Embryonic facial prominence (tissue), 1 donor: ENCODE measurements around the gene RAP1A.
A peak's percentile ranks its signal among the peaks of the same experiment; 100 is the strongest.
"Not testable (repeated sequence)": the region's sequence is repeated elsewhere in the genome, so short reads cannot be mapped to it uniquely, and the experiment has no call there.

ENCODE experiments used
- DNase-seq: peaks from one replicate; pipeline ENCODE4 v3.0.0-alpha.2; 2016; ENCODE audit errors: extremely low spot score

Gene RAP1A

DNA sequence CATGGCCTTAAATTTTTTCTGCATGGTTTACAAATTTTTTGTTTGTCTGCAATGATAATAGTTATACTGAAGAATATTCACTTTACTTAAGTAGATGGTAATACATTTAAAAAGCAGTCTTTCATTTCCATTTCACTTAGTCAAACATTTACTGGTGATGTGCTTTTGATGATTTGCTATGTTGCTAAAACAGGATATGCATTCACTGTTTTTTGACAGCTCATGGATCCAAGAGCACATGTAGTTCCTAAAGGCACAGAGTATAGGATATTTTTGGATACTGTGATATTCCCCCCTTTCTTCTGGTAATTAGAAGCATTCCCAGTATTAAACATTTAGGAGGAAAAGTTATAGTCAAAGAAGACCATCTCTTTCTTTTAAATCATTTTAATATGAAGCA lies 45.9 kb downstream of the RAP1A start:
- no peak for DNase-seq

DNA sequence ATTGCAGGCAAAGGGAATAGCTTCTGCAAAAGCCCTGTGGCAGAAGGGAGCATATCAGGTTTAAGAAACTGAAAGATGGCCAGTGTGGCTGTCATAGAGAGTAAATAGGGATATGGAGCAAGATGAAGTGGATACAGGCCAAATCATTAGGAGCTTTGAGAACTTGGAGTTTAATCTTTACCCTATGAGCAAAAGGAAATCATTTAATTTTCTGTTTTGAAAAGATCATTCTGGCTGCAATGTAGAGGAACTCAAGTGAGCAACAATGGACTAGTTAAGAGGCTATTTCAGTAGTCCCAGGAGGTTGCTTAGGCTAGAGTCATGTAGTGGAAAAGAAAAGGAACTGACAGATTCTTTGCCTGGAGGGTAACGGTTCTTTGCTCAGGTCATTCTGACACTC lies 47.2 kb downstream of the RAP1A start:
- no peak for DNase-seq

DNA sequence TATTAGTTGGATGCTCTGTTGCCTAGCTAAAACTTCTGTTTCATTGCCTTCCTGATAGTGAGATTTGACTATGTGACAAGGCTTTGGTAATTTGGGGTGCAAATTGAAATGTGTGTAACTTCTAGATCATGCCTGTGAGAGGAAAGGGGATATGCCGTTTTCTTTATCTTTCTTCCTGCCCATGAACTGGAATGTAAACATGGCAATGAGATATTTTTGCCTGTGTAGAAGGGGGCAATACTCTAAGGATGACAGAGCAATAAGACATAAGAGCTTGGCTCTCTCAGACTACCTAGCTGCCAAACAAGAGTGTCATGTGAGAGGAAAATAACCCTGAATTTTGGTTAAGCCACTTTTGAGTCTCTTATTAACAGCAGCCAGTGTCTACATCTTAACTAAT lies 49.7 kb downstream of the RAP1A start:
- DNase-seq = no peak

DNA sequence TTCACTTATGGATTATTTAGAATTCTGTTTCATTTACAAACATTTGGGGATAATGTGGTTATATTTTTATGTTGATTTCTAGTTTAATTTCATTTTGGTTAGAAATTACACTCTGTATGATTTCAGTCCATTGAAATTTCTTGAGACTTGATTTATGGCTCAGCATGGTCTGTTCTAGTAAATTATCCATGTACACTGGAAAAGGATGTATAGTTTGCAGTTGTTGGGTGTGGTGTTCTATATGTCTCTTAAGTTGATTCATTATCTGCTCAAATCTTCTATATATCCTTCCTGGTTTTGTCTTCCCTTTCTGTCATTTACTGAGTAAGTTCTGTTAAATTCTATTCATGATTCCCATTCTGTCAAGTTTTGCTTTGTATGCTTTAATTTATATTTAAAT lies 52.3 kb downstream of the RAP1A start:
- no peak for DNase-seq

DNA sequence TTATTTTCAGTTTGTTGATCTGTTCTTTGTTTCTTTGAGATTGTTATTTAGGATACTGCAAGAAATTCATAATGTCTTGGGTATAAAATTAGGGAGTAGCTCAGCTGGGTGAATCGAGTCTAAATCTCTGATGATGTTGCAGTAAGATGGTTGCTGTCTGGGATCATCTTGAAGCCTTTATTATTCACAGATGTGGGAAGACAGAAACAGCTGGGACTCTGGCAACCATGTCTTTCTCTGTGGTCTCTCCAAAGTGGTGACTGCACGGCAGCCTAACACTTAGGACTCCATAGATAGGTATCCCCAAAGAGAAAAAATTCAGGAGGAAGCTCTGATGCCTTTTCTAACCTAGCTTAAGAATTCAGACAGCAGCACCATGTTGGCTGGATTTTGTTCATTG lies 52.7 kb downstream of the RAP1A start:
- DNase-seq = no peak

DNA sequence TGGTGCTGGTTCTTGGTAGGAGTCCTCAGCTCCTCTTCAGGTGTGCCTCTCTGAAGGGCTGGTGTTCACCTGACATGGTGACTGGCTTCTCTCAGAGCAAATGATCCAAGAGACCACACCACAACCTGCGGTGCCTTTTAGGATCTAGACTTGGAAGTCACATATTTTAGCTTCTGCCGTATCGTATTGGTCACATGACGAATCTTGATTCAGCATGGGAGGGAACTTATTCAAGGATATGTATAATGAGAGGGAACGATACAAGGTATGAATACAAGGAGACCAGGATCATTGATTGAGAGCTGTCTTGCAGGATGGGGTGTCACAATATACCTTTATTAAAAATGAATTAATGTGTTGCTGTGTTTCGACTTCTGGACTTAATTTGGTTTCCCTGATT lies 58.0 kb downstream of the RAP1A start:
- no peak for DNase-seq

DNA sequence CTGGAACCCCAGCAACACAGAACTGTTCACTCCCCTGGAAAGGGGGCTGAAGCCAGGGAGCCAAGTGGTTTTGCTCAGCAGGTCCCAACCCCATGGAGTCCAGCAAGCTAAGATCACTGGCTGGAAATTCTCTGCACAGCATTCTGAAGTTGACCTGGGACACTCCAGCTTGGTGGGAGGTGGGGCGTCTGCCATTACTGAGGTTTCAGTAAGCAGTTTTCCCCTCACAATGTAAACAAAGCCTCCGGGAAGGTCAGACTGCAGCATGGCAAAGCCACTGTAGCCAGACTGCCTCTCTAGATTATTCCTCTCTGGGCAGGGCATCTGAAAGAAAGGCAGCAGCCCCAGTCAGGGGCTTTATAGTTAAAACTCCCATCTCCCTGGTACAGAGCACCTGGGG lies 60.0 kb downstream of the RAP1A start:
- no peak for DNase-seq

DNA sequence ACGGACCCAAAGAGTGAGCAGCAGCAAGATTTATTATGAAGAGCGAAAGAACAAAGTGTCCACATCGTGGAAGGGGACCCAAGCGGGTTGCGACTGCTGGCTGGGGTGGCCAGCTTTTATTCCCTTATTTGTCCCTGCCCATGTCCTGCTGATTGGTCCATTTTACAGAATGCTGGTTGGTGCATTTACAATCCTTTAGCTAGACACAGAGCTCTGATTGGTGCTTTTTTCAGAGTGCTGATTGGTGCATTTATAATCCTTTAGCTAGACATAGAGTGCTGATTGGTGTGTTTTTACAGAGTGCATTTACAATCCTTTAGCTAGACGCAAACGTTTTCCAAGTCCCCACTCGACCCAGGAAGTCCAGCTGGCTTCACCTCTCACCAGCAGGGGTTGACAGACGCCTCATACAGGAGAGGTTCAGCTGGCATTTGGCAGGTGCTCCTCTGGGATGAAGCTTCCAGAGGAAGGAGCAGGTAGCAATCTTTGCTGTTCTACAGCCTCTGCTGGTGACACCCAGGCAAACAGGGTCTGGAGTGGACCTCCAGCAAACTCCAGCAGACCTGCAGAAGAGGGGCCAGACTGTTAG lies 60.7 kb downstream of the RAP1A start:
- DNase-seq = not testable (repeated sequence)

DNA sequence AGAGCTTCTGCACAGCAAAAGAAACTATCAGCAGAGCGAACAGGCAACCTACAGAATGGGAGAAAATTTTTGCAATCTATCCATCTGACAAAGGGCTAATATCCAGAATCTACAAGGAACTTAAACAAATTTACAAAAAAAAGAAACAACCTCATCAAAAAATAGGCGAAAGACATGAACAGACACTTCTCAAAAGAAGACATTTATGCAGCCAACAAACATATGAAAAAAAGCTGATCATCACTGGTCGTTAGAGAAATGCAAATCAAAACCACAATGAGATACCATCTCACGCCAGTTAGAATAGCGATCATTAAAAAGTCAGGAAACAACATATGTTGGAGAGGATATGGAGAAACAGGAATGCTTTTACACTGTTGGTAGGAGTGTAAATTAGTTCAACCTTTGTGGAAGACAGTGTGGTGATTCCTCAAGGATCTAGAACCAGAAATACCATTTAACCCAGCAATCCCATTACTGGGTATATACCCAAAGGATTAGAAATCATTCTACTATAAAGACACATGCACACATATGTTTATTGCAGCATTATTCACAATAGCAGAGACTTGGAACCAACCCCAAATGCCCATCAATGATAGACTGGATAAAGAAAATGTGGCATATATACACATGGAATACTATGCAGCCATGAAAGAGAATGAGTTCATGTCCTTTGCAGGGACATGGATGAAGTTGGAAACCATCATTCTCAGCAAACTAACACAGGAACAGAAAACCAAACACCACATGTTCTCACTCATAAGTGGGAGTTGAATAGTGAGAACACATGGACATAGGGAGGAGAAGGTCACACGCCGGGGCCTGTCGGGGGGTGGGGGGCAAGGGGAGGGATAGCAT lies 65.9 kb downstream of the RAP1A start:
- DNase-seq = not testable (repeated sequence)

DNA sequence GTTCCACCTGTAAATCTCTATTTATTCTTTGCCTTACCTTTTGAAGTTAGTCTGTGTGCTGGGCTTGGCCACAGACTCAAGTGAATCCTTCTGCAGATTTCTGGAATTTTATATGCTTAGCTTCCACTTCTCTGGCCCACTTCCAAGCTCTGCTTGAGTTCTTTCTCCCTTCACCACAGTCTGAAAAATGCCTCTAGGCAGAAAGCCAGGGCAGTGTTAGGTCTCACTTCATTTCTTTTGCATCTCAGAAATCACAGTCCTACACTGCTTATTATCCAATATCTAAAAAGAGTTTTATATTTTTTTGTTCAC lies 70.7 kb downstream of the RAP1A start:
- DNase-seq = peak; percentile 51

DNA sequence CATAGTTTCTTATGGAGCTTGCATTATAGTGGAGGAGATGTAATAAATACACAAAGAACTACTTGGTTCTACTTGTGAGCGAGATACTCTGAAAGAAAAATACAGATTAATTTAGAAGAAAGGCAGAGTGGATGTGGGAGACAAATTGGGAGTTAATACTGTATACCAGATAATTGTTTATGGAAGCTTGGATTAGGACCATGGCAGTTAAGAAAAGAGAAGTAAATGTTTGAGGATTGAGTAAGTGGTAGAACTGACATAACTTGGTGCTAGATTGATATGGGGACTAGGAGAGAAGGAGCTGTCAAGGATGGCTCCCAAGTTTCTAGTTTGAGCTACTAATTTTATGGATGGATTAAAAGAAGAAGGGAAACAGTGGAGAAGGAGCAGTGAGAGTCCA lies 72.3 kb downstream of the RAP1A start:
- DNase-seq = no peak

DNA sequence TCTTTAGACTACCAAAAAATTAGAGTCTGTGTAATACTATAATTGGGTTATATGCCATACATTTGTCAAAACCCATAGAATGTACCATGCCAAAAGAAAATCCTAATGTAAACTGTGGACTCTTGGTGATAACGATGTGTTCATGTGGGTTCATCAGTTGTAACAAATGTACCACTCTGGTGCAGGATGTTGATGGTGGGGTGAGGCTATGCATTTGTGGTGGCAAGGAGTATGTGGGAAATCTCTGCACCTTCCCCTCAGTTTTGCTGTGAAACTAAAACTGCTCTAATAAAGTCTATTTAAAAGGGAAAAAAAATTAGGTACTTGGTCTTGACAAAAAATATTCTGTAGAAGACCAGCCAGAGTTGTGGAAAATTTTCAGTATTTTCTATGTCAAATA lies 76.2 kb downstream of the RAP1A start:
- no peak for DNase-seq

DNA sequence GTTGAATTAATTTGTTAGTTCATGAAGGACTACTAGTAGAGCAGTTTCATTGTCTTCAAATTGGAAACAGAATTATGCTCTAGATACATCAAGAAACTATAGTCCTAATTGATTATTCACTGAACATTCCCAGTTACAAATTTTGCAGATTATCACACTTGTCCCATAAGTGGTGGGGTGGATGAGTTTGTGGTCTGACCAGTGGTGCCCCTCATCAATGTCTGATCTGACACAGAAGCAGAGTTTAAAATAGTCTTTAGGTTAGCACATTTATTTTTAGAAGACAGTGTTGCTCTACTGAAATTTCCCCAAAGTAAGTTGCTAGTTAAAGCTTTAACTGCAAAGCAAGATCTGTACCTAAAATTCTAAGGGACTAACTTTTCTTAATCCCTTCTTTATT lies 76.7 kb downstream of the RAP1A start:
- no peak for DNase-seq

DNA sequence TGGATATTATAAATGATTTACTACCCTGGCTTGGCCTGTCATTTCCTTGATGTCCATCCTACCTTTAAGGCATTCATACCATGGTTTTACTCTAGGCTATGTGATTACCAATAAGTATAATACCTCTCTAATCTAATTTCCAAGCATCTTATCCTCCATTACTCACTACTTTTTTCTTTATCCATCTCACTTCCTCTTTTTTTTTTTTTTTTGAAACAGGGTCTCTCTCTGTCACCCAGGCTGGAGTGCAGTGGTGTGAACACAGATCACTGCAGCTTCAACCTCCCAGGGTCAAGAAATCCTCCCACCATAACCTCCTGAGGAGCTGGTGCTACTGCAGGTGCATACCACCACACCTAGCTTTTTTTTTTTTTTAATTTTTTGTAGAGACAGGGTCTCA lies 79.7 kb downstream of the RAP1A start:
- DNase-seq = no peak

DNA sequence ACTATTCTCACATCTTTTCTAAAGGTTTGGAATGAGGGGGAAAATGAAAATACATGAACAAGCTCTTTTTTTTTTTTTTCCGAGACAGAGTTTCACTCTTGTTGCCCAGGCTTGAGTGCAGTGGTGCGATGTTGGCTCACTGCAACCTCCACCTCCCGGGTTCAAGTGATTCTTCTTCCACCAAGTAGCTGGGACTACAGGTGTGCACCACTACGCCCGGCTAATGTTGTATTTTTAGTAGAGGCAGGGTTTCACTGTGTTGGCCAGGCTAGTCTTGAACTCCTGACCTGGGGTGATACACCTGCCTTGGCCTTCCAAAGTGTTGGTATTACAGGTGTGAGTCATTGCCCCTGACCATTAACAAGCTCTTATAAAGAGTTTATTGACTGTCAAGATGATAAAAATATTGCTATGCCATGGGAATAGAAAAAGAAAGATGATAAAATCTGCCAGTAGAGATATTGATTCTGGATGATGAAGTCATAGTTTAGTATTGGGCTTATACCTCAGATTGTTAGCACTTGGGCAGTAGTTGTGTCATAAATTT lies 83.0 kb downstream of the RAP1A start:
- DNase-seq = no peak

DNA sequence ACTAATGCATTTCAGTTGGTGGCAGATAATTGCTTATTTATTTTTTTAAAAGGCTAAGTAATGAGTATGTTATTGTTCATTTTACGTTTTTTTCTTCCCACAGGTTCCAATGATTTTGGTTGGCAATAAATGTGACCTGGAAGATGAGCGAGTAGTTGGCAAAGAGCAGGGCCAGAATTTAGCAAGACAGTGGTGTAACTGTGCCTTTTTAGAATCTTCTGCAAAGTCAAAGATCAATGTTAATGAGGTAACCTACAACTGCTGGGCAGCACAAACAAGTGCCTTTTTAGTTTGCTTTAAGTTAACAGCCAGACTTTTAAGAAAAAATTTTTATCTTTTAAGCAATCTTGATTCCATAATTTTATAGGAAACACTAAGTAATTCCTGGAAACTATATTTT lies 84.7 kb downstream of the RAP1A start:
- no peak for DNase-seq

DNA sequence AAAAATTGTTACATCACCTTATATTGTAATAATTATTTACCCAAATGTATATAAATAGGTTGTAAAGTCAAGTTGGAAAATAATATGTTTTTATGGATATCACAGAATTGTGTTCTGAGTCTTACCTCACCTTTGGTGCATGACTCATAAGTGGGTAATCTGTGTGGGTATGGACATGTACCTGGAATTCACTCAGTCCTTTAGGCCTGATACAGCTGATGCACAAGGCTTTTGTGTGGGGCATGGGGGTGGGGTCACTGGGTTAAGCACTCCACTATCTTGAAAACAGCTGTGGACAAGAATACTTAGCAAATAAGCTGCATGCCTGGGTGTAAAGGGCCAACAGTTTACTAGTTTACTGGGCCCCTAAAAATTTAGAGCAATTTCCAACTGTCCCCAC lies 85.2 kb downstream of the RAP1A start:
- no peak for DNase-seq

DNA sequence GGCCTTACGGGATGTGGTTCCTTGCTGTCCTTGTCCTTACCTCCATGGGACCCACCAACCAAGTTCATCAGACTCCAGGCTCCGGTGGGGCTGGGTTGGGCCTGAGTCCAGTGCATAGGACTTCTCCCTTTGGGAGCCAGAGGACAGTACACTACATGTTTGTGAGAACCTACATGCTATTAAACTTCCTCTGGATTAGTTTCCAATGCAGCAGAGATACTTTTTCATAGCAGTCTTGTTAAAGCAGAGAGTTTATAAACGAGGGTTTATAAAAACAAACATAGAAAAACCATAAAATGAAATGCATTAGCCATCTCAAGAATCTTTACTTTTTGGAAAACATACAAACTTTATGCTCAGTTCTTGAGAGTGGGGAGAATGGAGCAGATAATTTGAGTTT lies 86.3 kb downstream of the RAP1A start:
- DNase-seq = no peak

DNA sequence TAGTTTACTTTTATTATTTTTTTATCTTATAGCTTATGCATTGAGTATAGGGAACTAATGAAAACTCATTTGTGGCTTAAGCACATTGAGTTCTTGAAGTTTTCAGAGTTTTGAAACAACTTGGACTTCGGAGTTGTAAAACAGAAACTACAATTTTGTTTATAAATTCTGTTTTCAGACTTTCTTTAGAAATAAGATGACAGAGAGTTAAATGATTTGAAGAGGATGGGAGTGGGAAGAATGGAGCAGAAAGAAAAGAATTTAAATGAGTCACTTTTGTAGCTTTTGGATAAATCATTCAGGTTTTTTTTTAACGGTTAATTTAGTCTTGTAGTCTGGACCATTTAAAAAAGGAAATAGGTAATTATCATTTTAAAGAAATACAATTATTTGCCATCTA lies 87.3 kb downstream of the RAP1A start:
- no peak for DNase-seq

DNA sequence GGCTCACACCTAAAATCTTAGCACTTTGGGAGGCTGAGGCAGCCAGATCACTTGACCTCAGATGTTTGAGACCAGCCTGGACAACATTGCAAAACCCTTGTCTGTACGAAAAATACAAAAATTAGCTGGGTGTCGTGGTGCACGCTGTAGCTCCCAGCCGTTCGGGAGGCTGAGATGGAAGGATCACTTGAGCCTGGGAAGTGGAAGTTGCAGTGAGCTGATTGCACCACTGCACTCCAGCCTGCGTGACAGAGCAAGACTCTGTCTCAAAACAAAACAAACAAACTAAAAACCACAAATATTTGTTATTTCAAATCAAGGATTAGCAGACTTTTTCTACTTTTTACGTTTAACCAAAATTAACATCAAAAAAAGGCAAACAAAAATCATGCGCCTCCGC lies 88.3 kb downstream of the RAP1A start:
- DNase-seq = no peak

DNA sequence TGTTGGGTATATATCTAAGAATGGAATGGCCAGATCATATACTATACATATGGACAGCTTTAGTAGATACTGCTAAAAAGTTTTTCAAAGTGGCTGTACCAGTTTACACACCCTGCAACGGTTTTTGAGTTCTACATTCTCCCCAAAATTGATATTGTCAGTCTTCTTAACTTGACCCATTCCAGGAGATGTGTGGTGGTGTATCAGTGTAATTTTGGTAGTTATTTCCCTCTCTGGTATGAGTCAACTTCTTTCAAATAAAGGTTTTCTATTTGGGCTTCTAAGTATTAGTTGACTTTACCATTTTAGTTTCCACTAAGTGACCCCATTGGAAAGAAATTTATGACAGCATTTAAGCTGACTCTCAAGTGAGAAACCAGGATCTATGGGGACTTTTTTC lies 90.4 kb downstream of the RAP1A start:
- DNase-seq = no peak

DNA sequence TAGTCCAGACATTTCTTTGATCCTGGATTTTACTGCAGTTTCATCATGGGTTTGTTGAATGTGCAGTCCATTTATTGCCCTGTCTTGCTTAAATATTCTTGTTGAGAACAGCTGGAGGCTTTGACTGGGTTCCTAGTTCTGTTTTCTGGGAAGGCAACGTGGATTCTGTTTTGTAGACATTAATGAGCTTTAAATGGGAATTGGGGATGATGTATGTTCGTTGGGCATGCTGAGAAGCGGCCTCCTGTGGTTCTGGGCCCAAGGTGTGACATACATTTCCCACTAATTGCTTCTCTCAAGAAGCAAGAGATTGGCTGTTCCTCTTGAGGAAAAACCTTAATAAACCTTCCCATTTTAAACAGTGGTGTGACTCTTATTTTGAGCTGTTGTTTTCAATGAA lies 96.7 kb downstream of the RAP1A start:
- no peak for DNase-seq

DNA sequence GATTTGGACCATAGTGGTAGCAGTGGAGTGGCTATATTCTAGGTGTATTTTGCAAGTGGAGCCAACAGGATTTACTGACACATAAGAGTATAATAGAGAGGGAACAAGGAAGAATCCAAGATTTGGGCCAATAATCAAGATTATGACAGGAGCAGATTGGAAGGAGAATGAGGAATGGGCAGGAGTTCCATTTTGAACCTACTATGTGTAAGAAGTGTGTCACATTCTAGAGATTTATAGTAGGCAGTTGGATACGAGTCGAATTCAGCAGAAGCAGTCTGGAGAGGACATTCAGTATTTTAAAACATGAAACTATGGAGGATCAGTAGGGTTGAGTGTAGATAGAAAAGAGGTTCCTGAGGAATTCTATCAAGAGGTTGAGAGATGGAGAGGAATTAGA lies 97.9 kb downstream of the RAP1A start:
- no peak for DNase-seq

DNA sequence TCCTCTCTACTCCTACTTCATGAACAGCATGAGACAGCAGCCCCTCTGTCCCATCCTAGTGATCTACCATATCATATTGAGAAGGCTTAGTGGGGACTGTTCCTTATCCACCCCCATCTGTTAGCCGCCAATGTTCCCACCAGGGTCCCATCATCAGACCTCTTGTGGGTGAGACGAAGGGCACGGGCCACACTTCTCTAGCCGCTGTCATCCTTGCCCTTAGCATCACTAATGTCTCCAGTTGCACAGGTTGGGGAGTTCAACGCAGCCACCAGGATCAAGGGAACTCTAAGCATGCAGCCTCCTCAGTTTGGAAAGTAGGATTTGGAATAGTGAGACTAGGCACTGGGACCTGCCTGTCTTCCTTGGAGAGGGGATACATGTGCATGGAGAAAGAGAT lies 99.5 kb downstream of the RAP1A start:
- no peak for DNase-seq
